Measurements from ENCODE around the gene BLM. TPM values are rescaled to one million over a fixed set of nuclear protein-coding genes. Genes with fewer than 3 reads are reported as not detected.
"Not testable (repeated sequence)": the region's sequence is repeated elsewhere in the genome, so short reads cannot be mapped to it uniquely, and the experiment has no call there.

Gene BLM
- total RNA-seq, 2 donors from 2014 or later: 7.8 to 8.8 TPM

GRCh38 chr15:90816401-90817116 is 99.4 kb downstream of the BLM start:
- no peak for DNase-seq
- H3K9me3 ChIP-seq (ENCODE audit: control insufficient read depth, low read length, poor library complexity, severe bottlenecking): no peaks in the 10 kb centered on the region
- Mint-ChIP-seq H3K4me3 (peak overlapping the region; percentile 68), H3K4me1 (peaks cover 35% of the 10 kb centered on the region), H3K27ac (peak overlapping the region; percentile 94), H3K27me3 (no peaks in the 10 kb centered on the region), H3K36me3 (ENCODE audit: low read depth) (peaks cover 3% of the 10 kb centered on the region)
- ATAC-seq: peak; percentile 18

GRCh38 chr15:90817117-90818057 is 100.2 kb downstream of the BLM start:
- Mint-ChIP-seq H3K27me3 (no peaks in the 10 kb centered on the region), H3K4me1 (peaks cover 34% of the 10 kb centered on the region), H3K4me3 (peak overlapping the region; percentile 25), H3K36me3 (ENCODE audit: low read depth) (no peaks in the 10 kb centered on the region), H3K27ac (peak overlapping the region; percentile 94)
- DNase-seq: no peak
- no peaks in the 10 kb centered on the region for H3K9me3 ChIP-seq (ENCODE audit: control insufficient read depth, low read length, poor library complexity, severe bottlenecking)
- no peak for ATAC-seq

- ATAC-seq (peak; percentile 53), DNase-seq (no peak)
- Mint-ChIP-seq H3K27ac (peak overlapping the region; percentile 75), H3K36me3 (ENCODE audit: low read depth) (no peaks in the 10 kb centered on the region), H3K4me1 (peaks cover 29% of the 10 kb centered on the region), H3K27me3 (no peaks in the 10 kb centered on the region), H3K4me3 (peak overlapping the region; percentile 25)
- no peaks in the 10 kb centered on the region for H3K9me3 ChIP-seq (ENCODE audit: control insufficient read depth, low read length, poor library complexity, severe bottlenecking)
Measured at GRCh38 chr15:90818251-90819210, 101.4 kb downstream of the BLM start.

- H3K9me3 ChIP-seq (ENCODE audit: control insufficient read depth, low read length, poor library complexity, severe bottlenecking): no peaks in the 10 kb centered on the region
- Mint-ChIP-seq H3K27ac (no peak overlapping the region), H3K27me3 (no peaks in the 10 kb centered on the region), H3K36me3 (ENCODE audit: low read depth) (no peaks in the 10 kb centered on the region), H3K4me1 (peaks cover 20% of the 10 kb centered on the region), H3K4me3 (no peak overlapping the region)
- DNase-seq (no peak), ATAC-seq (no peak)
Measured at GRCh38 chr15:90819390-90819789, 102.2 kb downstream of the BLM start.

- H3K4me3 Mint-ChIP-seq: no peak overlapping the region
- no peak for ATAC-seq
- no peaks in the 10 kb centered on the region for H3K27me3 Mint-ChIP-seq
- DNase-seq: no peak
- H3K36me3 Mint-ChIP-seq (ENCODE audit: low read depth): no peaks in the 10 kb centered on the region
- no peak overlapping the region for H3K27ac Mint-ChIP-seq
- H3K9me3 ChIP-seq (ENCODE audit: control insufficient read depth, low read length, poor library complexity, severe bottlenecking): no peaks in the 10 kb centered on the region
- H3K4me1 Mint-ChIP-seq: peaks cover 16% of the 10 kb centered on the region
Measured at GRCh38 chr15:90819850-90820249, 102.7 kb downstream of the BLM start.

- H3K9me3 ChIP-seq (ENCODE audit: control insufficient read depth, low read length, poor library complexity, severe bottlenecking): no peaks in the 10 kb centered on the region
- H3K4me3 Mint-ChIP-seq: no peak overlapping the region
- no peak overlapping the region for H3K27ac Mint-ChIP-seq
- no peaks in the 10 kb centered on the region for H3K36me3 Mint-ChIP-seq (ENCODE audit: low read depth)
- peaks cover 9% of the 10 kb centered on the region for H3K4me1 Mint-ChIP-seq
- no peaks in the 10 kb centered on the region for H3K27me3 Mint-ChIP-seq
- no peak for ATAC-seq
- no peak for DNase-seq
Measured at GRCh38 chr15:90820481-90820880, 103.3 kb downstream of the BLM start.

- Mint-ChIP-seq H3K4me1 (peaks cover 8% of the 10 kb centered on the region), H3K36me3 (ENCODE audit: low read depth) (no peaks in the 10 kb centered on the region), H3K27ac (peak overlapping the region; percentile 62), H3K4me3 (no peak overlapping the region), H3K27me3 (no peaks in the 10 kb centered on the region)
- DNase-seq (no peak), ATAC-seq (no peak)
- no peaks in the 10 kb centered on the region for H3K9me3 ChIP-seq (ENCODE audit: control insufficient read depth, low read length, poor library complexity, severe bottlenecking)
Measured at GRCh38 chr15:90822204-90822955, 105.2 kb downstream of the BLM start.

GRCh38 chr15:90823455-90823974 is 106.4 kb downstream of the BLM start:
- H3K4me3 Mint-ChIP-seq: no peak overlapping the region
- no peaks in the 10 kb centered on the region for H3K27me3 Mint-ChIP-seq
- DNase-seq: no peak
- H3K9me3 ChIP-seq (ENCODE audit: control insufficient read depth, low read length, poor library complexity, severe bottlenecking): no peaks in the 10 kb centered on the region
- no peak for ATAC-seq
- peaks cover 4% of the 10 kb centered on the region for H3K4me1 Mint-ChIP-seq
- peak overlapping the region; percentile 62 for H3K27ac Mint-ChIP-seq
- no peaks in the 10 kb centered on the region for H3K36me3 Mint-ChIP-seq (ENCODE audit: low read depth)

GRCh38 chr15:90825115-90825899 is 108.2 kb downstream of the BLM start:
- not testable (repeated sequence) for H3K36me3 Mint-ChIP-seq (ENCODE audit: low read depth); DNase-seq; ATAC-seq; H3K4me3 Mint-ChIP-seq; H3K27ac Mint-ChIP-seq; H3K9me3 ChIP-seq (ENCODE audit: control insufficient read depth, low read length, poor library complexity, severe bottlenecking); H3K4me1 Mint-ChIP-seq; H3K27me3 Mint-ChIP-seq

- peaks cover 16% of the 10 kb centered on the region for H3K4me1 Mint-ChIP-seq
Measured at GRCh38 chr15:90826206-90826885, 109.2 kb downstream of the BLM start.

GRCh38 chr15:90826886-90827435 is 109.8 kb downstream of the BLM start:
- Mint-ChIP-seq H3K4me1 (peaks cover 14% of the 10 kb centered on the region), H3K4me3 (no peak overlapping the region), H3K27ac (no peak overlapping the region), H3K36me3 (ENCODE audit: low read depth) (no peaks in the 10 kb centered on the region), H3K27me3 (no peaks in the 10 kb centered on the region)
- no peaks in the 10 kb centered on the region for H3K9me3 ChIP-seq (ENCODE audit: control insufficient read depth, low read length, poor library complexity, severe bottlenecking)
- DNase-seq: no peak
- no peak for ATAC-seq

More at GRCh38 chr15:90826206-90826885, 109.2 kb downstream of the BLM start:
- not testable (repeated sequence) for H3K9me3 ChIP-seq (ENCODE audit: control insufficient read depth, low read length, poor library complexity, severe bottlenecking); H3K27me3 Mint-ChIP-seq; H3K4me3 Mint-ChIP-seq; H3K27ac Mint-ChIP-seq; ATAC-seq; H3K36me3 Mint-ChIP-seq (ENCODE audit: low read depth); DNase-seq
